Esophagus squamous epithelium (tissue), 4 donors: ENCODE measurements around the gene KRT2.

Experiments
- CTCF ChIP-seq, 6 experiments: fragments of 450-650 bp in 4 of 6; fragments of 200-600 bp in 2 of 6; sonication (generic) in 2 of 6; IDR thresholded peaks; one replicate each; pipeline ENCODE4 v1.5.1; 2016 to 2019; ENCODE audit warnings: antibody characterized with exemption in 6 of 6, mild to moderate bottlenecking in 4 of 6, moderate library complexity in 4 of 6
- POLR2A ChIP-seq, 4 donors: fragments of 450-650 bp; IDR thresholded peaks; one replicate each; pipeline ENCODE4 v1.6.1; 2017; ENCODE audit warnings: antibody characterized with exemption in 4 of 4, mild to moderate bottlenecking in 4 of 4, moderate library complexity in 3 of 4

GRCh38 chr12:52673713-52674432 lies 21.9 kb upstream of the KRT2 start:
- TF ChIP-seq CTCF (IDR thresholded peaks at IDR 0.05): no peak
- no peak for TF ChIP-seq POLR2A (IDR thresholded peaks at IDR 0.05)
